Right ventricle myocardium inferior (tissue), 1 donor: ENCODE data around the gene STK10. TPM values are rescaled to one million over a fixed set of nuclear protein-coding genes. Genes with fewer than 3 reads are reported as not detected.

Experiments
- ATAC-seq: fragments of 200-7000 bp; cut with Tn5 transposase; one replicate; pipeline ENCODE4 v1.9.1; 2020; ENCODE audit warnings: mild to moderate bottlenecking, moderate library complexity
- DNase-seq: peaks from one replicate; pipeline ENCODE4 v3.0.0; 2021; ENCODE audit errors: missing footprints
- intact Hi-C: fragments of 100-400 bp; cut with DNase I; formaldehyde crosslinking; loops from one replicate; pipeline ENCODE4 v1.11.0; 2022
- total RNA-seq: library from RNA; stranded (reverse); fragmentation: NEBNext Ultra II Directional; extraction: Animal tissue kit (Norgen Biotek cat#: 25700); gene quantifications from one replicate; pipeline ENCODE4 v1.2.1, GENCODE V29; 2021
- donor health status: DM: no; HTN: yes; CAD: no; lungs with severe emphysema.

STK10 gene
- total RNA-seq, 1 donor from 2014 or later = 8.9 TPM

GRCh38 chr5:172088801-172089200 is 99.2 kb downstream of the STK10 start:
- no peak for DNase-seq
- intact Hi-C loops = no loop called here
- ATAC-seq = no peak

GRCh38 chr5:172086194-172086975 is 101.6 kb downstream of the STK10 start:
- intact Hi-C loops = no loop called here
- ATAC-seq (no peak), DNase-seq (no peak)

GRCh38 chr5:172085738-172086137 is 102.3 kb downstream of the STK10 start:
- intact Hi-C loops = no loop called here
- ATAC-seq (no peak), DNase-seq (no peak)

GRCh38 chr5:172082180-172082579 is 105.8 kb downstream of the STK10 start:
- ATAC-seq (no peak), DNase-seq (no peak)
- intact Hi-C loops = no loop called here

- ATAC-seq = no peak
Measured at GRCh38 chr5:172079876-172080275, 108.1 kb downstream of the STK10 start.

GRCh38 chr5:172078726-172079345 is 109.2 kb downstream of the STK10 start:
- ATAC-seq (peak; percentile 64), DNase-seq (no peak)
- intact Hi-C loops = no loop called here

More at GRCh38 chr5:172079876-172080275, 108.1 kb downstream of the STK10 start:
- DNase-seq = no peak
- intact Hi-C loops = no loop called here

GRCh38 chr5:172077664-172078425 is 110.2 kb downstream of the STK10 start:
- ATAC-seq (peak; percentile 17), DNase-seq (no peak)
- intact Hi-C loops = no loop called here

GRCh38 chr5:172076761-172077244 is 111.2 kb downstream of the STK10 start:
- DNase-seq (no peak), ATAC-seq (no peak)
- intact Hi-C loops = no loop called here

GRCh38 chr5:172075656-172076055 is 112.4 kb downstream of the STK10 start:
- intact Hi-C loops = no loop called here
- ATAC-seq = no peak
- no peak for DNase-seq

GRCh38 chr5:172074896-172075295 is 113.1 kb downstream of the STK10 start:
- ATAC-seq = no peak
- intact Hi-C loops = no loop called here

GRCh38 chr5:172071309-172071875 is 116.6 kb downstream of the STK10 start:
- no peak for ATAC-seq
- no peak for DNase-seq
- intact Hi-C loops = no loop called here

More at GRCh38 chr5:172074896-172075295, 113.1 kb downstream of the STK10 start:
- no peak for DNase-seq

- intact Hi-C loops = loop anchor here (10.0 kb wide), 1 partner anchor 651 kb away; the partner anchor contains the start of gene FGF18
- ATAC-seq (no peak), DNase-seq (no peak)
Measured at GRCh38 chr5:172065431-172066065, 122.5 kb downstream of the STK10 start.

- intact Hi-C loops = loop anchor here (10.0 kb wide), 1 partner anchor 650 kb away; the partner anchor contains the start of gene FGF18
- no peak for ATAC-seq
- no peak for DNase-seq
Measured at GRCh38 chr5:172064766-172065165, 123.3 kb downstream of the STK10 start.

- DNase-seq = no peak
- no peak for ATAC-seq
- intact Hi-C loops = loop anchor here (10.0 kb wide), 1 partner anchor 650 kb away; the partner anchor contains the start of gene FGF18
Measured at GRCh38 chr5:172064358-172064757, 123.7 kb downstream of the STK10 start.

GRCh38 chr5:172063463-172064235 is 124.4 kb downstream of the STK10 start:
- DNase-seq (no peak), ATAC-seq (no peak)
- intact Hi-C loops = loop anchor here (10.0 kb wide), 1 partner anchor 649 kb away; the partner anchor contains the start of gene FGF18

GRCh38 chr5:172059661-172060100 is 128.3 kb downstream of the STK10 start:
- ATAC-seq = no peak
- intact Hi-C loops = loop anchor here (2.0 to 10.0 kb wide), 2 partner anchors 147 to 645 kb away; partner anchors contain the start of gene FGF18
- no peak for DNase-seq

GRCh38 chr5:172058088-172058487 is 129.9 kb downstream of the STK10 start:
- intact Hi-C loops = loop anchor here (2.0 kb wide), 1 partner anchor 145 kb away; no protein-coding TSS in a partner anchor

More at GRCh38 chr5:172058088-172058487, 129.9 kb downstream of the STK10 start:
- DNase-seq (no peak), ATAC-seq (no peak)
